NCI-H526 treated with DMSO at 0.1 percent for 48 hours (cell line): ENCODE measurements around the gene EME2.

Experiments used
- DNase-seq: peaks from one replicate; lab custom pipeline; 2025; lab: John Stamatoyannopoulos, UW

Gene EME2

DNA sequence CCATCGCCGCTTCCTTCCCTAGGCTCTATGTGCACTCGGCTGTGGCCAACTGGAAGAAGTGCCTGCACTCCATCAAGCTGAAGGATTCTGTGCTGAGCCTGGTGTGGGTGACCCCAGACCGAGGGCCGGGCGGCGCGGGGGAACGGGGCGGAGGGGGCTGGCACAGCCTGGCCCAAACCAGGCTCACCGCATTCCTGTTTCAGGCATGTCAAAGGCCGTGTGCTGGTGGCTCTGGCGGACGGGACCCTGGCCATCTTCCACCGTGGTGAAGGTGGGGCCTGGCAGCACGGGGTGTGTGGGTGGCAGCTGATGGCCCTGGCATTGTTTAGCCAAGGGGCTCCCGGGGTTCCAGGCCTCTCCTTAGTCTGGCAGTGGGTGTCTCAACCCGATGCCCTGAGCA, 5.9 kb upstream of the EME2 start:
- no peak for DNase-seq

DNA sequence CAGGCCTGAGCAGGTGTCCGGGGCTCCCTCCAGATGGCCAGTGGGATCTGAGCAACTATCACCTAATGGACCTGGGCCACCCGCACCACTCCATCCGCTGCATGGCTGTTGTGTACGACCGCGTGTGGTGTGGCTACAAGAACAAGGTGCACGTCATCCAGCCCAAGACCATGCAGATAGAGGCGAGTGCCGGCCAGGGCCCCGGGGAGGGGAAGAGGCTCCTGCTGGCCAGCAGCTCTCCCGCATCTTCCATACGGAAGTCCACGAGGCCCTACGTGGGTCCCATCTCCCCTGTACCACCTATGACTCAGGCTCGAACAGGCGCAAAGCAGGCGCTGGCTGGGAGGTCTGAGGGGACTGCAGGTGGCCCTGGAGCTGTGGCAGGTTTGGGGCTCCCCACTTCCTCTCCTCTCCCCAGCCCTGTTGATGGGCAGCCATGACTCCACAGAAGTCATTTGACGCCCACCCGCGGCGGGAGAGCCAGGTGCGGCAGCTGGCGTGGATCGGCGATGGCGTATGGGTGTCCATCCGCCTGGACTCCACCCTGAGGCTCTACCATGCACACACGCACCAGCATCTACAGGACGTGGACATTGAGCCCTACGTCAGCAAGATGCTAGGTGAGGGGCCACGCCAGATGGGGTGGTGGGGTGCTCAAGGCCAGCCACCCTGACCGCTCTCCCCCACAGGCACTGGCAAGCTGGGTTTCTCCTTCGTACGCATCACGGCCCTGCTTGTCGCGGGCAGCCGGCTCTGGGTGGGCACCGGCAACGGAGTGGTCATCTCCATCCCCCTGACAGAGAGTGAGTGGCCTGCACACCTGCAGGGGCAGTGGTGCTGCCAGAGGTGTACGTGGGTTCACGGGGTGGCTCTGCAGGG, 5.3 kb upstream of the EME2 start:
- no peak for DNase-seq

DNA sequence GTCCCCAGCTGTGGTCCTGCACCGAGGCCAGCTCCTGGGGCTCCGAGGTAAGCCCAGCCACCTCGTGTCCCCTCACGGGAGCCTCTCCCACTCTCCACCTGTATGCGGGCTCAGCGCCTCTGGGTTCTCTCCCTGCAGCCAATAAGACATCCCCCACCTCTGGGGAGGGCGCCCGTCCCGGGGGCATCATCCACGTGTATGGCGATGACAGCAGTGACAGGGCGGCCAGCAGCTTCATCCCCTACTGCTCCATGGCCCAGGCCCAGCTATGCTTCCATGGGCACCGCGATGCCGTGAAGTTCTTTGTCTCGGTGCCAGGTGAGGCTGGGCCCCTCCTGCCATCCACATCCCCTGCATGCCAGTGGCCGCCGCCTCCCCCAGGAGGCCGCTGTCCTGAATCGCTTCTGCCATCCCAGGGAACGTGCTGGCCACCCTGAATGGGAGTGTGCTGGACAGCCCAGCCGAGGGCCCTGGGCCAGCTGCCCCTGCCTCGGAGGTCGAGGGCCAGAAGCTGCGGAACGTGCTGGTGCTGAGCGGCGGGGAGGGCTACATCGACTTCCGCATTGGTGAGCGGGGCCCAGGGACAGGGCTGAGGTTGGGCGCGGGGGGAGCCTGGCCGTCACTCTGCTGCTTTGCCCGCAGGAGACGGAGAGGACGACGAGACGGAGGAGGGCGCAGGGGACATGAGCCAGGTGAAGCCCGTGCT, 4.4 kb upstream of the EME2 start:
- DNase-seq, result no peak

DNA sequence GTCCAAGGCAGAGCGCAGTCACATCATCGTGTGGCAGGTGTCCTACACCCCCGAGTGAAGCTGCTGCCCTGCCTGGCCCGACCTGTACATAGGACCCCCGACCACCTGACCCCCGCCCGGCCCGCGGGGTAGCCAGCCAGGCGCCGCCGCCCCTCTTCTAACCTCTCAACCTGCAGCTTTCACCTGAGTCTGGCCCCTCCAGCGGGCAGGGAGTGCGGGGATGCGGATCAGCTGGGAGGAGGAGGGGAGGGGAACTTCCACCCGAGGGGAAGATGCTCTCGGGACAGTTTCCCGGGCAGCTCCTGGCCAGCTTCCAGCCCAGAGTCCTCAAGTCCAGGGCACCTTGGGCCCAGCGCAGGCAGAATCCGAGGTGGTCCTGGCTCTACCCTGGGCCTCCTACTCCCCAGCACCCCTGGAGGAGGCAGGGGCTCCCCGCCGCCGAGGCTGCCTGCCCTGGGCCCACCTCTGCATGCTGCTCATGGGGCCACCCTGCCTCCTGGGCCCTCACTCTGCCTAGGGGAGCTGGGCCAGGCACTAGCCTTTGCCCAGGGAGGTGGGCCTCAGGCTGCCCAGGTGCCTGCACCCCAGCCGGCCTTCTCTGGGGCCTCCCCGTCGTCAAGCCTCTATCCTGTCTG, 3.7 kb upstream of the EME2 start:
- DNase-seq, result no peak

DNA sequence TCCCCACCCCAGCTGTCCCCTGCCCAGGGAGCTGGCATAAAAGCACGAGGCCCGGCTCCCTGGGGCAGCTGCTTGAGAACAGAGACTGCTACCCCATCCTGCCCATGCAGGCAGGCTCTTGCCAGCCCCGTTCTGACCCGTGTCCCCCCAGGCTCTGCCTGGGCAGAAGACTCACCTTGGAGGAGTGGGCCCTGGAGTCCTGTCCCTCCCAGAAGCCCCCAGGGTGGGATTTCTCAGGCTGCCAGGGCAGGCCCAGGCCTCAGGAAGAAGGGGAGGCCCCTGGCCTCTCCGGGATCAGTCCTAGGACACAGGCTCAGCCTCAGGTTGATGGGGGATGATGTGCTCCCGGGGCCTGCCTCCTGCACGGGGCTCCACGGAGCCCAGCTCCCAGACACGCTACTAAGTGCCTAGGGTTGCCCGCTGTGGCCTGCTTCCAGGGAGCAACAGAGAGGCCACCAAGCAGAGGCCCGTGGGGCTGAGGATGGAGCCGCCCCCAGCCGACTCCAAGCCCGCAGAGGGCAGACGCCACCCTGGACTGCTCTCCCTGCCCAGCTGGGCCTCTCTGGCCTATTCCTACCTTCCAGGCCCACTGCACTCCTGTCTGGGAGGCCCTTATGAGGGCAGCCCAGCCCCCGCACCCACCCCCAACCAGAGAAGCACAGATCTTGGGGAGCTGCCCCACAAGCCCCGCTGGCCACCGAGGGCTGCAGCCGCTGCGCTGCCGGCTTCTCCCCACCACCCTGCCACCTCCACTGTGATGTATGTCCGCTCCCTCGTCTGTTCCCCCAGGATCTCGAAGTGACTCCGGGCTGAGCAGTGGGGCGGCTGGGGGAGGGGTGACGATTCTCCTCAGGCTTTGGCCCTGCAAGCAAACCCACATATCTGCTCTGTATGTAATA, 3.0 kb upstream of the EME2 start:
- no peak for DNase-seq

DNA sequence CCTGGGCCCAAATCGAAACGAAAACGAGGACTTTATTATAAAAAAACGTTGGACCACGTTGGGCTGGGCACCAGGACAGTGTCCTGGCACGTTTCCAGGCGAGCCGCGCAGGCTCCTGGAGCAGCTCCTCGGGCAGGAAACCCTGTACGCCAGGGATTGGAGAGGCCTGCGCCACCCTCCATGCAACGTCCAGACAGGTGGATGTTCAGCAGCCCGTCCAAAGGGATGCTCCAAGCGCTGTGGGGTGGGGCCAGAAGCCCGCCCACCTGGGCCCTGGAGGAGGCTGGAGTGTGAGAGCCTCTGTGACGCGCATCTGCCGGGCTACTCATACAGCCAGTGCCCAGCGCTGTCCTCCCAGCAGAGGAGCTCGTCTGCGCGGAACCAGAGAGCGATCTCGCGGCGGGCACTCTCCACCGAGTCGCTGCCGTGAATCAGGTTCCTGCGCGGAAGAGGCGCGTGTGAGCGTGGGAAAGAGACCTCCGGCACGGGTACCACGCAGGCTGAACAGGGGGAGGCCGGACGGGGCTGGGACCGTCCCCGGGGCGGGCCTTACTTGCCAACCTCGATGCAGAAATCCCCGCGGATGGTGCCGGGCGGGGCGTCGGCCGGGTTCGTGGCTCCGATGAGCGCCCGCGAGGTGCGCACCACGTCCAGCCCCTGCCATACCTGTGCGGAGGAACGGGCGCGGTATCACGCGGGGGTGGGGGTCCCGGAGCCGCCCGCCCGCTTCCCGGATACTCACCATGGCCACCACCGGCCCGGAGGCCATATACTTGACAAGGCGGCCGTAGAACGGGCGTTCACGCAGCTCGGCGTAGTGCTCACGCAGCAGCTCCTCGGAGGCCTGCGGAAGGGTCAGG, 2.1 kb upstream of the EME2 start:
- DNase-seq, result peak; percentile 61

DNA sequence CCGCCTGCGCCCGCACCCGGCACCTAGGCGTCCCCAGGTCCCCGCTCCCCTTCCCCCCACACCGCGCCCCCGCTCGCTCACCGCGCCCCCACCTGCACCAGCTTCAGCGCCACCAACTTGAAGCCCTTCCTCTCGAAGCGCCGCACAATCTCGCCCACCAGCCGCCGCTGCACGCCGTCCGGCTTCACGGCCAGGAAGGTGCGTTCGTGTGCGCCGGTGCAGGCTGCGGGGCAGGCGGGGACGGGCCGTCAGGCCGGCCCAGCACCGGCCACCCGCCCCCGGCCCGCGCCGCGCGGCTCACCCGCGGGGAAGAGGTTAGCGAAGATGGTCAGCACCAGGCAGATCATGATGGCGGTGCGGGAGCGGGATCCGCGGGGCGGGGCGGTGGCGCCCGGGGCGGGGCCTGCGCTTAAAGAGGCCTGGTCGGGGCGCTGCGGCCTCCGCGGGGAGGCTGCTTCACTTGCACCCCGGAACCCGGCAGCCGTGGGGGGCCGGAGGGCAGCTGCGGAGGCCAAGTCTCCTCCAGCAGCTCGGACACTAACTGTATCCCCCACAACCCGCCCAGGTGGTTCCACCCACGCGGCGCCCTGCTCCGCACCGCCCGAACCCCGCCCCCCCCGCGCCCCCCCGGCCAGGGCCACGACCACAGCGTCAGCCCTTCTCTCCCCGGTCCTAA, 1.3 kb upstream of the EME2 start, which contains the start of gene NME3:
Gene NME3 (minus strand): TSS at position 356 of the 676 bp plus-strand sequence. CDS start 9 bp downstream, at position 347.
- no peak for DNase-seq

DNA sequence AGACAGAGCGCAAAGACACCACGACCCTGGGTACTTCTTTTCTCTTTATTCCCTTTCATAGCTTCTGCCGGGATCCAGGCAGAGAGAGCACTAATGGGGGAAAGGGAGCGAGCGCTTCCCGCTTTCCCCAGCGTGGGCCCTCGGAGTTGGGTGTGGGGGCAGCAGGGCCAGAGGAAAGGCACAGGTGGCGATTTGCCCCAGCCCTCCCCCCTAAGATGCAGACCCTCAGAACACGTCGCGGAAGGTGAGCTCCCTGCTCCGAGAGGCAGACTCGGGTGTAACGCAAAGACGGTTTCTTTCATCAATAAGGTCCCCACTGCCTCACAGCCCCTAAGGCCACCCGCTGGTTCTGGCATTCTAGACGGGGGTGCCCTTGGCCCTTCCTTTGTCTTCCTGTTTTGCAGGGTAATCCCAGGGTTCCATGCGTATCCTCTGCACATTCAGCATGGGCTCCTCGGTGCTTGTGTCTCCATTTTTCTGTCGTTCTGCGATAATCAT, 697 bp upstream of the EME2 start:
- no peak for DNase-seq

DNA sequence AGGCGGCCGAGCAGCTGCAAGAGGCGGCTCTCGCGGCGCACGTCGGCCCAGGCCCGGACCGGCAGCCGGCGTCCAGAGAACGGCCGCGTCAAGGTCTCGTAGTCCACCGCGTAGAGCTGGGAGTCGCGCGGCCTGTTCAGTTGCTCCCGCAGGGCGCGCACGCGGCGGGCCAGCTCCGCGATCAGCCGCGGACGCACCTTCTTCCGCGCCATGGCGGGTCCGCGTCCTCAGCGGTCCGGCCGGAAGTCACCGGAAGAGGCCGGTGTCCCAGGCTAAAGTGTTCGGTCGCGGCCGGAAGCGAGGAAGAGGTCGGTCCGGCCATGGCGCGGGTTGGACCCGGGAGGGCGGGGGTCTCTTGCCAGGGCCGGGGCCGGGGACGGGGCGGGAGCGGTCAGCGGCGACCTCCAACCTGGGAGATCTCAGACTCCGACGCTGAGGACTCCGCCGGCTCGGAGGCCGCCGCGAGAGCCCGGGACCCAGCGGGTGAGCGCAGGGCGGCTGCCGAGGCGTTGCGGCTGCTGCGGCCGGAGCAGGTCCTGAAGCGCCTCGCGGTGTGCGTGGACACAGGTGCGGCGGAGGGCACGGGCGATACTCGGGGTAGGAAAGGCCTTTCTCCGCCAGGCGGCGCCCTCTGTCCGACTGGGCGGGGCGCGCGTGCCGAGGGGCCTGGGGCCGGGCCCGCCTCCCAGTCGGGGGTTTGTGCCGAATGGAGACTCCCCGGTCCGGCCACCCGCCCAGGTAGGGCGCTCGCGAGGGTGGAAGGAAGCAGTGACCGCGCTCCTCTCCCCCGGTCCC, 495 bp downstream of the EME2 start, which contains the start of gene MRPS34:
Gene MRPS34 (minus strand): TSS at position 227 of the 795 bp plus-strand sequence. CDS start 15 bp downstream, at position 212.
- peak; percentile 60 for DNase-seq

DNA sequence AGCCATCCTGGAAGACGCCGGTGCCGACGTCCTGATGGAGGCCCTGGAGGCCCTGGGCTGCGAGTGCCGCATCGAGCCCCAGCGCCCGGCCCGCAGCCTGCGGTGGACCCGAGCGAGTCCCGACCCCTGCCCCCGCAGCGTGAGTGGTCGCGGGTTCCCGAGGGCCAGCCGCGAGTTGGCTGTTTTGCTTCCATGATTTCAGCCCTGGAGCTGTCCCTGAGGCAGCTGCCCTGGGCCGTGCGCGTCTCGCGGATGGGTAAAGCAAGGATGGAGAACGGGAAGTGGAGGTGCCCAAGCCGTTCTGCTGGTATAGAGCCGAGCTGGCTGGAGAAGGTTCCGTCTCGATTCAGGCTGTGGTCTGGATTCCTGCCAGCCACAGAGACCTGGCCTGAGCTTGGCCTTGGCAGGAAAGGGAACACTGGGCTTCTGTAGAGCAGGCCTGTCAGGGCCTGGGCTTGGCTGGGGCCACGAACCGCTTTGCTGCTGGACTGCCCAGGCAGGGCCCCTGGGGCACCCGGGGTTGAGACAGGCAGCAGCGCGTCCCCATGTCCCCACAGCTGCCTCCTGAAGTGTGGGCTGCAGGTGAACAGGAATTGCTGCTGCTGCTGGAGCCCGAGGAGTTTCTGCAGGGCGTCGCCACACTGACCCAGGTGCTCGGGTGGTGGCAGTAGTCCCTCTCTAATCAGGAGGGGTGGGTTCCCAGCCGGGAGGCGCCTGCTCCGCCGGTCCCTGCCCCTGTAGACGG, 1.3 kb downstream of the EME2 start:
- DNase-seq, result no peak

DNA sequence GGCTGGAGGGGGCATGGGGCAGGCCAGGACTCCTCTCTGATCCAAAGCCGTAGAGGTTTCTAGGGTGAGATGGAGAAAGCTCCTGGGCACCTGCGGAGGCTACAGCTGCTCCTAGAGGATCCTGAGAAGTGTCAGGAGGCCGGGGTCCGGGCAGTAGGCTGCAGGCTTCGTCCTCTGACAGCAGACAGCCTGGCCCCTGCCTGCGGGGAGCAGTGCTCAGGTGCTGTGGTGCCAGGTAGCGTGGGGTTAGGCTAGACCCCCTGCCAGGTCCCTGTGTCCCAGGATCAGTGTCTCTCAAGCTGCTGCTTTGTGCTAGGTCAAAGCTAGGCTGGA, 1.8 kb downstream of the EME2 start:
- DNase-seq, result no peak

DNA sequence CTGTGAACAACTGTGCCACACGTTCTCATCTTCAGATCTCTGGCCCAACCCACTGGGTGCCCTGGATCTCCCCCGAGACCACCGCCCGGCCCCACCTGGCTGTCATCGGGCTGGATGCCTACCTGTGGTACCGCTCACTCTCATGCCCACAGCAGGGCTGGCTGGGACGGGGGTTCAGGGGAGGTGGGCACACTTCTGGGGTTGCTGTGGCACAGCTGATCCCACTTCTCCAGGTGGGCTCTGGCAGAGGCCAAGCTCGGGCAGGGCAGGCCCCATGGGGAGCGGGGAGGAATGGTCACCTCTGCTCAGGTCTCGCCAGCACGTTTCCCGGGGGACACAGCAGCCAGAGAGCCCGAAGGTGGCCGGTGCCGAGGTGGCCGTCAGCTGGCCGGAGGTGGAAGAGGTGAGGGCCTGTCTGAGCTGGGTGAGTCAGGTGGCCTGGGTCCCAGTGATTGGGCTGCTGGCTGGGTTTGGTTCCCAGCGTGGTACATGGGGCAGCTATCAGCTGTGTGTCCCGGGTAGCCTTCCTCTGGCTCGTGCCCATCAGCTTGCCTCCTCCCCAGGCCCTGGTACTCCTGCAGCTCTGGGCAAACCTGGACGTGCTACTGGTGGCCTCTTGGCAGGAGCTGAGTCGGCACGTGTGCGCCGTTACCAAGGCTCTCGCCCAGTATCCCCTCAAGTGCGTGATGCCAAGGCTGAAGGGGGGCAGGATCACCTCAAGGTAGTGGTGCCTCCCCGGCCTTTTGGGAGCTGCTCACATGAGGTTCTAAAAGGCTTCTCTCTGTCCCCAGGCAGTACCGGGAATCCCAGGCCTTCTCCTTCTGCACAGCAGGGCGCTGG, 2.6 kb downstream of the EME2 start:
- DNase-seq, result no peak

DNA sequence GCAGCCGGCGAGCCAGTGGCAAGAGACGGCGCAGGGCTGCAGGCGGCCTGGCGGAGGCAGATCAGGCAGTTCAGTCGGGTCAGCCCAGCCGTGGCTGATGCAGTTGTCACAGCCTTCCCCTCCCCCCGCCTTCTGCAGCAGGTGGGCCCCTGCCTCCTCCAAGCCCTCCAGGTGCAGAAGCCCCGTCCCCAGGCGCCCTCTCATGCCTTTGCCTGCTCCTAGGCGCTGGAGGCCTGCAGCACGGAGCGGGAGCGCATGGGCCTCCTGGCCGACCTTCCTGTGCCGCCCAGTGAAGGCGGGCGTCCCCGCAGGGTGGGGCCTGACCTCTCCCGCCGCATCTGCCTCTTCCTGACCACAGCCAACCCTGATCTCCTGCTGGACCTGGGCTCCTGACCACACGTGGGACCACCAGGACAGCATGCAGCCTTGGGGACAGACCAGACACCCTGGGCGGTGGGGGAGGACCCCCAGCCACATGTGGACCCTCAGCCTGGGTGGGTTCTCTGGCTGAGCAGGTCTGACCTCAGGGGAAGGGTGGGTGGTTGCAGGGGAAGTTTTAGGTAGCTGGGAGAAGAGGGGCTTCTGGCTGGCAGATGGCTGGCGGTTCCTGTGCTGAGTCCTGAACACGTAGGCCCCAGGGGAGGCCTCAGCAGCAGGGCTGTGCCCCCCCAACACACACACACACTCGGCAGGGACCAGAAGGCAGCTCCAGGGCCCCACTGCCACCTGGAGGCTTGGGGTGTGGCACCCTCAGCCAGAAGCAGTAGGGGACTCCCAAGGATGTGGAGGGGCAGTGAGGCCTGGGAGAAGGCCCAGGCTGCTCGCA, 3.4 kb downstream of the EME2 start:
- no peak for DNase-seq

DNA sequence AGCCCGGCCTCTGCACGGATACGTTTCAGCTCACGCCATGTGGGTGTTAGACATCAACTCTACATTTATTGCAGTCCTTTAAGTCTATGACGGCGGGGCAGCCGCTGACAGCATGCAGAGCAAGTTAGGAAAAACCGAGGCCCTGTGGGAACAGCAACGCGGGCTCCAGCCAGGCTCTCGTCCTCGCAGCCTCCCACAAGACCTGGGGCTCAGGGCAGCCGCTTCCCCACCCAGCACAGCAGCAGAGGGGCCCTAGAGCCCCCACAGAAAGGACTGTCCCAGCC, 4.0 kb downstream of the EME2 start:
- DNase-seq, result no peak

DNA sequence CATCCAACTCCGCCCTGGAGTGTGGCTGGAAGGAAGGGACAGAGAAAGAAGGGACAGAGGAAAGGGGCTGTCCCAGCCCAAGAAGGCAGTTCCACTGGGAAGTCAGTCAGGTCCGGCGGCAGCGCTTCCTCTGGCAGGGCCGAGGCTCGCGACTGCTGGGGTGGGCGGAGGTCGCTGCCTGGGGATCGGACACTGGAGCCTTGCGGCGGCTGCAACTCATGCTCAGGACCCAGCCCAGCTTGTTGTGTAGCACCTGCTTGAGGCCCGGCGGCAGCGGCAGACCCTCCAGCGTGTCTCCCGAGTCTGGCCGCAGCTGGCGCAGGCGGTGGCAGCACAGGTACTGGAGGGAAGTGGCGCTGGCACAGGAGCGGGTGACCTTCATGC, 4.4 kb downstream of the EME2 start:
- no peak for DNase-seq

DNA sequence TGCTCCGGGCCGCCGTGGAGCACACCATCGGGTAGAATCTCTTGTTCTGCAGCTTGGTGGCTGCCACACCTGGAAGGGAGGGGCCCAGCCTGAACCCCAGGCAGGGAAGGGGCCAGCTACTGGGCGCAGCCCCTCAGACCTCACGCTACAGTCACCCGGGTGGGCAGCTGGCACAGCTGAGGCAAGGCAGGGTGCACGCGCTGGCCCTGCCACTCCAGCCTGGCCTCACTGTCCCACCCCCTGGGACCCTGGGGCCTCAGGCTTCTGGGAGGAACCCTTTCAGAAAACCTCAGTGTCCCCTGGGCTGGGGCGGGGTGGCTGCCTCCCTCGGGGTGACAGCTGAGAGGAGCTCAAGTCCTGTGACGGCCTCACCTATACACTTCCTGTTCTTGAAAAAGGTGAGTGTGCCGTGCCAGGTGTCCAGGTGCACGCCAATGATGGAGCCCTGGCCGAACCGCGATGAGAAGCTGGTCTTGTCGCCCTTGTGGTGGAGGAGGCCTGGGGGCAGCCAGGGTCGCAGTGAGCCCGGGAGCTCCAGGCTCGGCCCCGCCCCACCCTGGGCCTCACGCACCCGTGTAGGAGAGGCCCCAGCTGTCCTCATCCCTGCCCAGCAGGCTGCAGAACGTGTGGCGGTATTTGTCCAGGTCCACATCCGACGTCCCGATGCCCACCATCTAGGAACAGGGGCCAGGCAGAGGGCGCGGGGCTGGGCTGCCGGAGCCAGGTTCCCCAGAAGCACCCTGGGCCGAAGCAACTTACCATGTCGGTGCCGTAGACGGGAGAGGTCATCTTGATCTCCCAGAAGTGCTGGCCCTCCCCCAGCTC, 5.0 kb downstream of the EME2 start:
- DNase-seq, result no peak
